Measurements from ENCODE around the gene LPIN1.

LPIN1 gene

DNA sequence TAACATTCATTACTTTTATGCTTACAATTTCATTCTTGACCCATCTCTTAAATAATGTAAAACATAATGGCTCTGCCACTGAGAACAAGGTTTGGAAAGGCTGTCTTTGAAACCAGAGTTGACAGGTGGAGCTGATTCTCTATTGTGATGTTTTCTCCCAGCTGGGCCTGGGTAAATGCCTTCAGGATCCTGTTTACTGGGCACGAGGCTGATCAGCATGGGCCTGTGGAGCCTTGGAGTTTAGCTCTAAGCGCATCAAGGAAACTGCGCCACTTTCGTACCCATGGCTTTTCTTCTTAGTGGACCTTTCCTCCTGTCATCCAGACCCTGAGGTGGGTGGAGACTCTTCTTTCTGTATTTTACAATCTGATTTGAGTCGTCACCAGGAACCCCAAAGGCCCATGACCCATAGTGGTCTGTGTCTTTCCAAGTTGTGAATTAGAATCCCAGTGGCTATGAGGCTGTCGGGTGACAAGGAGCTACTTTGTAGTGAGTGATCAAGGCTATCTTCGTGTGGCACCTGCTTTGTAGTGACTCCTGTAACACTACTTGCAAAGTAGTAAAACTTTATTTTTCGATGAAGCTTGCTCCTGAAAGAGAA lies 123.1 kb downstream of the LPIN1 start:
- no peaks in the 10 kb centered on the region for H3K27me3 ChIP-seq (replicated peaks; ENCODE audit: control insufficient read depth, insufficient read depth, low read length, poor library complexity, severe bottlenecking)
- no peaks in the 10 kb centered on the region for H3K9me3 ChIP-seq (ENCODE audit: control insufficient read depth, low read length)
- no peaks in the 10 kb centered on the region for H3K4me1 ChIP-seq (ENCODE audit: control insufficient read depth, insufficient read depth, low read length, poor library complexity, severe bottlenecking)
- H3K27ac ChIP-seq (ENCODE audit: insufficient read depth, low read length, poor library complexity, severe bottlenecking), result no peak overlapping the region
- no peaks in the 10 kb centered on the region for H3K36me3 ChIP-seq (ENCODE audit: control insufficient read depth, insufficient read depth, low read length)
- H3K4me3 ChIP-seq (ENCODE audit: insufficient read depth, low read depth, low read length, poor library complexity, severe bottlenecking), result no peak overlapping the region
- DNase-seq, result no peak

- no peaks in the 10 kb centered on the region for H3K4me1 ChIP-seq (ENCODE audit: control insufficient read depth, insufficient read depth, low read length, poor library complexity, severe bottlenecking)
- H3K27ac ChIP-seq (ENCODE audit: insufficient read depth, low read length, poor library complexity, severe bottlenecking), result no peak overlapping the region
- H3K36me3 ChIP-seq (ENCODE audit: control insufficient read depth, insufficient read depth, low read length), result no peaks in the 10 kb centered on the region
- no peaks in the 10 kb centered on the region for H3K27me3 ChIP-seq (replicated peaks; ENCODE audit: control insufficient read depth, insufficient read depth, low read length, poor library complexity, severe bottlenecking)
- DNase-seq, result no peak
- no peaks in the 10 kb centered on the region for H3K9me3 ChIP-seq (ENCODE audit: control insufficient read depth, low read length)
- H3K4me3 ChIP-seq (ENCODE audit: insufficient read depth, low read depth, low read length, poor library complexity, severe bottlenecking), result no peak overlapping the region
Observed at GRCh38 chr2:11870064-11870463, 123.6 kb downstream of the LPIN1 start.

DNA sequence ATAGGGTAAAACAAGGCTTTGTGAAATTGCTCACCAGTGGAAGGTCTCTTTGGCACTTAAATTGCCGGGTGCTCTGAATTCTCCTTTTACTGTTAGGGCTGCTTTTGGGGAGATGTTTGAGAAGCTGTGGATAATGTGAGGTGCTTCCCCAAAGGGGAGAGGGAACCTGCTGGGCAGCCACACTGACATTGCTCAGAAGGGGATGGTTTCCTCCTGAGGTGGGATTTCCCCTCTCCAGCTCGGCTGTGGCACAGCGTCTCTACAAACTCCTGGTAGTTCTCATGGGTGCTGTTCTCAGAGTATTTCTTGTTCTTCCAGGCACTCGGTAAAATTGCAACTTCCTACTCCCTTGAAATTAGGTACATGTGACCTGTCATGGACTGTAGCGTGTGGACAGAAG lies 124.2 kb downstream of the LPIN1 start:
- Histone ChIP-seq H3K27ac (ENCODE audit: insufficient read depth, low read length, poor library complexity, severe bottlenecking) (no peak overlapping the region), H3K9me3 (ENCODE audit: control insufficient read depth, low read length) (no peaks in the 10 kb centered on the region), H3K27me3 (replicated peaks; ENCODE audit: control insufficient read depth, insufficient read depth, low read length, poor library complexity, severe bottlenecking) (no peaks in the 10 kb centered on the region), H3K36me3 (ENCODE audit: control insufficient read depth, insufficient read depth, low read length) (no peaks in the 10 kb centered on the region), H3K4me3 (ENCODE audit: insufficient read depth, low read depth, low read length, poor library complexity, severe bottlenecking) (no peak overlapping the region), H3K4me1 (ENCODE audit: control insufficient read depth, insufficient read depth, low read length, poor library complexity, severe bottlenecking) (no peaks in the 10 kb centered on the region)
- no peak for DNase-seq

GRCh38 chr2:11871421-11871820 lies 125.0 kb downstream of the LPIN1 start:
- H3K9me3 ChIP-seq (ENCODE audit: control insufficient read depth, low read length), result no peaks in the 10 kb centered on the region
- no peak overlapping the region for H3K4me3 ChIP-seq (ENCODE audit: insufficient read depth, low read depth, low read length, poor library complexity, severe bottlenecking)
- H3K4me1 ChIP-seq (ENCODE audit: control insufficient read depth, insufficient read depth, low read length, poor library complexity, severe bottlenecking), result no peaks in the 10 kb centered on the region
- H3K27me3 ChIP-seq (replicated peaks; ENCODE audit: control insufficient read depth, insufficient read depth, low read length, poor library complexity, severe bottlenecking), result no peaks in the 10 kb centered on the region
- H3K36me3 ChIP-seq (ENCODE audit: control insufficient read depth, insufficient read depth, low read length), result no peaks in the 10 kb centered on the region
- H3K27ac ChIP-seq (ENCODE audit: insufficient read depth, low read length, poor library complexity, severe bottlenecking), result no peak overlapping the region
- DNase-seq, result no peak

- Histone ChIP-seq H3K4me3 (ENCODE audit: insufficient read depth, low read depth, low read length, poor library complexity, severe bottlenecking) (no peak overlapping the region), H3K36me3 (ENCODE audit: control insufficient read depth, insufficient read depth, low read length) (no peaks in the 10 kb centered on the region), H3K27me3 (replicated peaks; ENCODE audit: control insufficient read depth, insufficient read depth, low read length, poor library complexity, severe bottlenecking) (no peaks in the 10 kb centered on the region), H3K4me1 (ENCODE audit: control insufficient read depth, insufficient read depth, low read length, poor library complexity, severe bottlenecking) (no peaks in the 10 kb centered on the region), H3K27ac (ENCODE audit: insufficient read depth, low read length, poor library complexity, severe bottlenecking) (no peak overlapping the region), H3K9me3 (ENCODE audit: control insufficient read depth, low read length) (no peaks in the 10 kb centered on the region)
- no peak for DNase-seq
Observed at GRCh38 chr2:11872247-11872947, 126.0 kb downstream of the LPIN1 start.

GRCh38 chr2:11872948-11873269 lies 126.5 kb downstream of the LPIN1 start:
- Histone ChIP-seq H3K36me3 (ENCODE audit: control insufficient read depth, insufficient read depth, low read length) (no peaks in the 10 kb centered on the region), H3K27ac (ENCODE audit: insufficient read depth, low read length, poor library complexity, severe bottlenecking) (no peak overlapping the region), H3K9me3 (ENCODE audit: control insufficient read depth, low read length) (no peaks in the 10 kb centered on the region), H3K4me1 (ENCODE audit: control insufficient read depth, insufficient read depth, low read length, poor library complexity, severe bottlenecking) (no peaks in the 10 kb centered on the region), H3K27me3 (replicated peaks; ENCODE audit: control insufficient read depth, insufficient read depth, low read length, poor library complexity, severe bottlenecking) (no peaks in the 10 kb centered on the region), H3K4me3 (ENCODE audit: insufficient read depth, low read depth, low read length, poor library complexity, severe bottlenecking) (no peak overlapping the region)
- no peak for DNase-seq

DNA sequence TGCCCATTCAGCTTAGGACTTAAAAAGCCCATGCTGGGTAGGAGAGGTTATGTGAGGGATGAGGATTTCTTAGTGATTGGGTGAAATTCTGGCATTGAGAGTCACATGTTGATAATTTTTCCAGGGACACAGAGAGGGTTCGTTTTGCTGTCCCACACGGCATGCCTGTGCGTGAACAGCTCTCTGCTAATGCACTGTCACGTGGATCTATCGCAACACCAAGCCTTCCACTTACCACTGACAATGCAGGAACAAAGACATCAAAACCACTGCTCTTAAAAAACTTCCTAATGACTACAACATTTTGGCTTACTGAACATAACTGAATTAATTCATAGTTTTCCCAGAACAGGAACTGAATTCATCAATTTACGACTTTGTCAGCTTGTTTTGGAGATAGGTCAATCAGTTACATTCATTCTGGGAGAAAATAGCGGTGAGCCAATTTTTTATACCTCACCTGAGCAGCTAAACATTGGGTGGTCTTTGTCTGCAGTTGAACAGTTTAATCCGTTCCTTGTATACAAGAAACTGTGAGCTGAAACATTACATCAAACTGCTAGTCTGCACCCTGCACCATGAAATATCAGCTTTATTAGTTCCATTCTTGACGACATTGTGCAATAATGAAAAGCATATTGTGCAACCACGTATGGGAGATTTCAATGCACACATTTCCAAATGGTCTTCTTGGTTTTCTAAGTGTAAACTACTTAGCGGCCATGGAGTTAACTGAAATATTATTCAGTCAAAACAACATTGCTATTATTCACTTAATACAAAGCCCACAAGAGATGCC lies 127.1 kb downstream of the LPIN1 start:
- no peak for DNase-seq
- H3K4me3 ChIP-seq (ENCODE audit: insufficient read depth, low read depth, low read length, poor library complexity, severe bottlenecking), result no peak overlapping the region
- no peaks in the 10 kb centered on the region for H3K9me3 ChIP-seq (ENCODE audit: control insufficient read depth, low read length)
- H3K27ac ChIP-seq (ENCODE audit: insufficient read depth, low read length, poor library complexity, severe bottlenecking), result no peak overlapping the region
- H3K27me3 ChIP-seq (replicated peaks; ENCODE audit: control insufficient read depth, insufficient read depth, low read length, poor library complexity, severe bottlenecking), result no peaks in the 10 kb centered on the region
- H3K36me3 ChIP-seq (ENCODE audit: control insufficient read depth, insufficient read depth, low read length), result no peaks in the 10 kb centered on the region
- no peaks in the 10 kb centered on the region for H3K4me1 ChIP-seq (ENCODE audit: control insufficient read depth, insufficient read depth, low read length, poor library complexity, severe bottlenecking)

- H3K27me3 ChIP-seq (replicated peaks; ENCODE audit: control insufficient read depth, insufficient read depth, low read length, poor library complexity, severe bottlenecking), result no peaks in the 10 kb centered on the region
- no peaks in the 10 kb centered on the region for H3K9me3 ChIP-seq (ENCODE audit: control insufficient read depth, low read length)
- no peaks in the 10 kb centered on the region for H3K36me3 ChIP-seq (ENCODE audit: control insufficient read depth, insufficient read depth, low read length)
- H3K4me1 ChIP-seq (ENCODE audit: control insufficient read depth, insufficient read depth, low read length, poor library complexity, severe bottlenecking), result no peaks in the 10 kb centered on the region
- DNase-seq, result no peak
- no peak overlapping the region for H3K27ac ChIP-seq (ENCODE audit: insufficient read depth, low read length, poor library complexity, severe bottlenecking)
- H3K4me3 ChIP-seq (ENCODE audit: insufficient read depth, low read depth, low read length, poor library complexity, severe bottlenecking), result no peak overlapping the region
Observed at GRCh38 chr2:11874861-11875260, 128.4 kb downstream of the LPIN1 start.

GRCh38 chr2:11875481-11875880 lies 129.0 kb downstream of the LPIN1 start:
- H3K4me3 ChIP-seq (ENCODE audit: insufficient read depth, low read depth, low read length, poor library complexity, severe bottlenecking), result no peak overlapping the region
- H3K9me3 ChIP-seq (ENCODE audit: control insufficient read depth, low read length), result no peaks in the 10 kb centered on the region
- no peaks in the 10 kb centered on the region for H3K4me1 ChIP-seq (ENCODE audit: control insufficient read depth, insufficient read depth, low read length, poor library complexity, severe bottlenecking)
- H3K27me3 ChIP-seq (replicated peaks; ENCODE audit: control insufficient read depth, insufficient read depth, low read length, poor library complexity, severe bottlenecking), result no peaks in the 10 kb centered on the region
- no peaks in the 10 kb centered on the region for H3K36me3 ChIP-seq (ENCODE audit: control insufficient read depth, insufficient read depth, low read length)
- H3K27ac ChIP-seq (ENCODE audit: insufficient read depth, low read length, poor library complexity, severe bottlenecking), result no peak overlapping the region
- DNase-seq, result no peak

- H3K9me3 ChIP-seq (ENCODE audit: control insufficient read depth, low read length), result no peaks in the 10 kb centered on the region
- no peaks in the 10 kb centered on the region for H3K27me3 ChIP-seq (replicated peaks; ENCODE audit: control insufficient read depth, insufficient read depth, low read length, poor library complexity, severe bottlenecking)
Observed at GRCh38 chr2:11876436-11876835, 130.0 kb downstream of the LPIN1 start.

More at GRCh38 chr2:11876436-11876835, 130.0 kb downstream of the LPIN1 start:
- Histone ChIP-seq H3K36me3 (ENCODE audit: control insufficient read depth, insufficient read depth, low read length) (no peaks in the 10 kb centered on the region), H3K27ac (ENCODE audit: insufficient read depth, low read length, poor library complexity, severe bottlenecking) (no peak overlapping the region), H3K4me3 (ENCODE audit: insufficient read depth, low read depth, low read length, poor library complexity, severe bottlenecking) (no peak overlapping the region), H3K4me1 (ENCODE audit: control insufficient read depth, insufficient read depth, low read length, poor library complexity, severe bottlenecking) (no peaks in the 10 kb centered on the region)
- DNase-seq, result no peak
